ENCODE results near the gene SAMD1. TPM values are rescaled to one million over a fixed set of nuclear protein-coding genes. Genes with fewer than 3 reads are reported as not detected.

The SAMD1 gene
- total and polyA plus RNA-seq, 2 experiments from 2014 or later: 32.2 to 69.0 TPM

Other genes starting within 250 kb of the SAMD1 start
- gene NANOS3, start 213.6 kb downstream of the SAMD1 start, total RNA-seq (2014; rRNA removed; shearing (Covaris generic)): not detected in 2 replicates
- gene NANOS3, start 213.6 kb downstream of the SAMD1 start, polyA plus RNA-seq (2016; fragmentation: Nextera tagmentation; extraction: Ambion mirVana): not detected in 2 replicates
- 3.7 and 4.0 TPM in 2 replicates for gene BRME1, start 184.6 kb downstream of the SAMD1 start, total RNA-seq (2014; rRNA removed; shearing (Covaris generic))
- gene BRME1, start 184.6 kb downstream of the SAMD1 start, polyA plus RNA-seq (2016; fragmentation: Nextera tagmentation; extraction: Ambion mirVana): 3.9 and 4.7 TPM in 2 replicates
- gene CC2D1A, start 184.6 kb downstream of the SAMD1 start, total RNA-seq (2014; rRNA removed; shearing (Covaris generic)): 27.3 and 39.7 TPM in 2 replicates
- 21.7 and 23.1 TPM in 2 replicates for gene CC2D1A, start 184.6 kb downstream of the SAMD1 start, polyA plus RNA-seq (2016; fragmentation: Nextera tagmentation; extraction: Ambion mirVana)
- 0.24 TPM in 1 of 2 replicates, not detected in the other for gene PODNL1, start 152.3 kb downstream of the SAMD1 start, total RNA-seq (2014; rRNA removed; shearing (Covaris generic))
- 1.3 TPM in 1 of 2 replicates, not detected in the other for gene PODNL1, start 152.3 kb downstream of the SAMD1 start, polyA plus RNA-seq (2016; fragmentation: Nextera tagmentation; extraction: Ambion mirVana)
- 74.8 and 81.3 TPM in 2 replicates for gene DCAF15, start 138.2 kb downstream of the SAMD1 start, total RNA-seq (2014; rRNA removed; shearing (Covaris generic))
- gene DCAF15, start 138.2 kb downstream of the SAMD1 start, polyA plus RNA-seq (2016; fragmentation: Nextera tagmentation; extraction: Ambion mirVana): 39.5 and 41.6 TPM in 2 replicates
- gene RFX1, start 84.4 kb downstream of the SAMD1 start, total RNA-seq (2014; rRNA removed; shearing (Covaris generic)): 10.1 and 11.8 TPM in 2 replicates
- gene RFX1, start 84.4 kb downstream of the SAMD1 start, polyA plus RNA-seq (2016; fragmentation: Nextera tagmentation; extraction: Ambion mirVana): 8.9 and 9.4 TPM in 2 replicates
- gene RLN3, start 62.6 kb downstream of the SAMD1 start, total RNA-seq (2014; rRNA removed; shearing (Covaris generic)): not detected in 2 replicates
- gene RLN3, start 62.6 kb downstream of the SAMD1 start, polyA plus RNA-seq (2016; fragmentation: Nextera tagmentation; extraction: Ambion mirVana): not detected in 2 replicates
- 11.4 and 12.8 TPM in 2 replicates for gene IL27RA, start 59.0 kb downstream of the SAMD1 start, total RNA-seq (2014; rRNA removed; shearing (Covaris generic))
- gene IL27RA, start 59.0 kb downstream of the SAMD1 start, polyA plus RNA-seq (2016; fragmentation: Nextera tagmentation; extraction: Ambion mirVana): 7.7 and 8.3 TPM in 2 replicates
- gene PALM3, start 28.7 kb downstream of the SAMD1 start, total RNA-seq (2014; rRNA removed; shearing (Covaris generic)): 40.2 and 45.8 TPM in 2 replicates
- gene PALM3, start 28.7 kb downstream of the SAMD1 start, polyA plus RNA-seq (2016; fragmentation: Nextera tagmentation; extraction: Ambion mirVana): 16.6 and 19.6 TPM in 2 replicates
- gene MISP3, start 18.0 kb downstream of the SAMD1 start, total RNA-seq (2014; rRNA removed; shearing (Covaris generic)): 1.9 and 7.8 TPM in 2 replicates
- 2.4 and 2.7 TPM in 2 replicates for gene MISP3, start 18.0 kb downstream of the SAMD1 start, polyA plus RNA-seq (2016; fragmentation: Nextera tagmentation; extraction: Ambion mirVana)
- not detected in 2 replicates for gene C19orf67, start 5.0 kb downstream of the SAMD1 start, total RNA-seq (2014; rRNA removed; shearing (Covaris generic))
- gene C19orf67, start 5.0 kb downstream of the SAMD1 start, polyA plus RNA-seq (2016; fragmentation: Nextera tagmentation; extraction: Ambion mirVana): 0.40 TPM in 1 of 2 replicates, not detected in the other
- 25.7 and 31.3 TPM in 2 replicates for gene PRKACA, start 27.0 kb upstream of the SAMD1 start, total RNA-seq (2014; rRNA removed; shearing (Covaris generic))
- gene PRKACA, start 27.0 kb upstream of the SAMD1 start, polyA plus RNA-seq (2016; fragmentation: Nextera tagmentation; extraction: Ambion mirVana): 12.3 and 13.0 TPM in 2 replicates
- gene ASF1B, start 45.8 kb upstream of the SAMD1 start, total RNA-seq (2014; rRNA removed; shearing (Covaris generic)): 33.3 and 37.1 TPM in 2 replicates
- 33.8 and 36.9 TPM in 2 replicates for gene ASF1B, start 45.8 kb upstream of the SAMD1 start, polyA plus RNA-seq (2016; fragmentation: Nextera tagmentation; extraction: Ambion mirVana)
- 84.0 and 100 TPM in 2 replicates for gene ADGRL1, start 115.4 kb upstream of the SAMD1 start, total RNA-seq (2014; rRNA removed; shearing (Covaris generic))
- gene ADGRL1, start 115.4 kb upstream of the SAMD1 start, polyA plus RNA-seq (2016; fragmentation: Nextera tagmentation; extraction: Ambion mirVana): 20.6 and 21.8 TPM in 2 replicates